ENCODE measurements around the gene NXPE2.
"Not testable (repeated sequence)": the region's sequence is repeated elsewhere in the genome, so short reads cannot be mapped to it uniquely, and the experiment has no call there.

The NXPE2 gene

DNA sequence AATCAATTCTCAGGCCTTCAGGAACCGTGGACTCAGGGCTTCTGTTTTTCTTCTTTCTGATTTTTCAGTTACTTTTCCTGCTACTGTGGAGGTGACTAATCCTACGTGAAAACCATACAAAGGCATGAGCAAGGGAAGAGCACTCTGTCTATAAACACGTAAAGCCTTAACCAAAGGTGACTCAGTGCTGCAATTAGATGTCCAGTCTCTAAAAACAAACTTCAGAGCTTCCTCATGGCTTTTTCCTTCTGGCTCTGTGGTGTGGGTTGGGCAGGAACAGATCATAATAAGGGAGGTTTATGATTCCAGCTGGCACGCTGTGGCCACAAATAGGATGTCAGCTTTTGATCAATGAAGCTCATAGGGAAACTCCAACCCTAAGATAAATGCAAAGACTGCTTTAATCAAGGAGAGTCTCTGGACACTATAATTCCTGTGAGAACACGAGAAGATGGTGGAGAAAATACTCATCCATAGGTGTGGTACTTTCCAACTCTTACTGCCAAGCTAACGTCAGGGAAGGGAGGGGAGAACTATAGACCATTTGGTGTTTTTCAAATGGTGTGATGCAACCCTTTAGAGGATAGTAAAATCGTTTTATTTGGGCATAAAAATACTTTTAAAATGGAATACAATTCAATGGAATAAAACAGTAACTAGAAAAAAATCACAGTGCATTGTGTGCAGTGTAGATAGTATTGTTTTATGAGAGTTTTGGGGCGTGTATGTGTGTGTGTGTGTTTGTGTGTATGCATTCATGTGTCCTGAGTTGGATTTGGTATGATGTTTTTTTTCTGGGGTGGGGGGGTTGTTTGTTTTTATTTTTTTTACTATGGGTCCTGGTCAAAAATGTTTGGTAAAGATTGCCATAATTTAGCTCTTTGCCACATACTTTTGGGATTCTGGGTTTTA, at the start of gene NXPE2:
NXPE2 (plus strand) TSS at position 403 of the 912 bp plus-strand sequence; CDS start at position 452, 49 bp downstream.
- no peak within 1 kb of the TSS for H3K4me3 ChIP-seq (ENCODE audit: low read length)
- TF ChIP-seq, protein P1, sequence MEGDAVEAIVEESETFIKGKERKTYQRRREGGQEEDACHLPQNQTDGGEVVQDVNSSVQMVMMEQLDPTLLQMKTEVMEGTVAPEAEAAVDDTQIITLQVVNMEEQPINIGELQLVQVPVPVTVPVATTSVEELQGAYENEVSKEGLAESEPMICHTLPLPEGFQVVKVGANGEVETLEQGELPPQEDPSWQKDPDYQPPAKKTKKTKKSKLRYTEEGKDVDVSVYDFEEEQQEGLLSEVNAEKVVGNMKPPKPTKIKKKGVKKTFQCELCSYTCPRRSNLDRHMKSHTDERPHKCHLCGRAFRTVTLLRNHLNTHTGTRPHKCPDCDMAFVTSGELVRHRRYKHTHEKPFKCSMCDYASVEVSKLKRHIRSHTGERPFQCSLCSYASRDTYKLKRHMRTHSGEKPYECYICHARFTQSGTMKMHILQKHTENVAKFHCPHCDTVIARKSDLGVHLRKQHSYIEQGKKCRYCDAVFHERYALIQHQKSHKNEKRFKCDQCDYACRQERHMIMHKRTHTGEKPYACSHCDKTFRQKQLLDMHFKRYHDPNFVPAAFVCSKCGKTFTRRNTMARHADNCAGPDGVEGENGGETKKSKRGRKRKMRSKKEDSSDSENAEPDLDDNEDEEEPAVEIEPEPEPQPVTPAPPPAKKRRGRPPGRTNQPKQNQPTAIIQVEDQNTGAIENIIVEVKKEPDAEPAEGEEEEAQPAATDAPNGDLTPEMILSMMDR (conservative IDR thresholded peaks at IDR 0.05; ENCODE audit: low read length), result no peak
- DNase-seq (ENCODE audit: low read depth), result peak; percentile 56

DNA sequence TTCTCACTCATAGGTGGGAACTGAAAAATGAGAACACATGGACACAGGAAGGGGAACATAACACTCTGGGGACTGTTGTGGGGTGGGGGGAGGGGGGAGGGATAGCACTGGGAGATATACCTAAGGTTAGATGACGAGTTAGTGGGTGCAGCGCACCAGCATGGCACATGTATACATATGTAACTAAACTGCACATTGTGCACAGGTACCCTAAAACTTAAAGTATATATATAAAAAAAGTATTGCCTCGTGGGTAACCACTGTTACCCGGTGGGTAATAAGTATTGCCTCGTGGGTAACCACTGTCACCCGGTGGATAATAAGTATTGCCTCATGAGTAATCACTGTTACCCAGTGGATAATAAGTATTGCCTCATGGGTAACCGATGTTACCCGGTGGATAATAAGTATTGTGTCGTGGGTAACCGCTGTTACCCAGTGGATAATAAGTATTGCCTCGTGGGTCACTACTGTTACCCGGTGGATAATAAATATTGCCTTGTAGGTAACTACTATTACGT, 46.8 kb upstream of the NXPE2 start:
- not testable (repeated sequence) for H3K4me3 ChIP-seq (ENCODE audit: low read length); DNase-seq (ENCODE audit: low read depth)

DNA sequence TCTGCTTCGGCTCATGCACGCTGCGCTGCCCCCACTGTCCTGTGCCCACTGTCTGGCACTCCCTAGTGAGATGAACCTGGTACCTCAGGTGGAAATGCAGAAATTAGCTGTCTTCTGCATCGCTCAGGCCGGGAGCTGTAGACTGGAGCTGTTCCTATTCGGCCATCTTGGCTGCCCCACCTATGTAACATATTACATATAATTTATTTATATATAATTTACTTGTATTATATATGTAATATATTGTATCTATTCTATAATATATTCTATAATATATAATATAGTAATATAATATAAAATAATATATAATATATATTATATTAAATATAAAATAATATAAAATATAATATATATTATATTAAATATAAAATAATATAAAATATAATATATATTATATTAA, 38.9 kb upstream of the NXPE2 start:
- not testable (repeated sequence) for DNase-seq (ENCODE audit: low read depth); H3K4me3 ChIP-seq (ENCODE audit: low read length)

DNA sequence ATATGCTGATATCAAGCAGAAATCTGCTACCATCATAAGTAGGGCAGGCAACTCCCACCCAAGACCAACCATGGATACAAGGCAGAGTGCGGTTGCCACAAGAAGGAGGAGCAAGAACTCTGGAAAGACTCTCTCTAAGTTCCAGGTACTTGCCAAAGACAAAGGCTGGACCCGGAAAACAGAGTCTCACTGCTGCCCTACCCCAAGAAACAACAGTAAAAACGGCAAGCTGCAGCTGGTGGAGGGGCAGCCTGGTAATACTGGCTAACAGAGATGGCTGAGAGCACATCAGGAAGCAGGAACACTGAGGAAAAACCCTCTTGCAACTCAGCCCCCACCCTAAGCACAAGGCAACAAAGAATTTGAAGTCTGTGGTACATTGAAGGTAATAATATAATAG, 27.7 kb upstream of the NXPE2 start:
- DNase-seq (ENCODE audit: low read depth), result no peak
- TF ChIP-seq, protein P1 (conservative IDR thresholded peaks at IDR 0.05; ENCODE audit: low read length), result no peak
- H3K4me3 ChIP-seq (ENCODE audit: low read length), result no peak overlapping the region

DNA sequence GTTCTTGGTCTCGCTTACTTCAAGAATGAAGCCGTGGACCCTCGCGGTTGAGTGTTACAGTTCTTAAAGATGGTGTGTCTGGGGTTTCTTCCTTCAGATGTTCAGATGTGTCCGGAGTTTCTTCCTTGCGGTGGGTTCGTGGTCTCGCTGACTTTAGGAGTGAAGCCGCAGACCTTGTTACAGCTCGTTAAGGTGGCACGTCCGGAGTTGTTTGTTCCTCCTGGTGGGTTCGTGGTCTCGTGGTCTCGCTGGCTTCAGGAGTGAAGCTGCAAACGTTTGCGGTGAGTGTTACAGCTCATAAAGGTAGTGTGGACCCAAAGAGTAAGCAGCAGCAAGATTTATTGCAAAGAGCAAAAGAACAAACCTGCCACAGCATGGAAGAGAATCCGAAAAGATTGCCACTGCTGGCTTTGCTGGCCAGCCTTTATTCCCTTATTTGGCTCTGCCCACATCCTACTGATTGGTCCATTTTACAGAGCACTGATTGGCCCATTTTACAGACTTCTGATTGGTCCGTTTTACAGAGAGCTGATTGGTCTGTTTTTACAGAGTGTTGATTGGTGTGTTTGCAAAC, 27.1 kb upstream of the NXPE2 start:
- no peak overlapping the region for H3K4me3 ChIP-seq (ENCODE audit: low read length)
- no peak for DNase-seq (ENCODE audit: low read depth)
- TF ChIP-seq, protein P1 (conservative IDR thresholded peaks at IDR 0.05; ENCODE audit: low read length), result no peak

DNA sequence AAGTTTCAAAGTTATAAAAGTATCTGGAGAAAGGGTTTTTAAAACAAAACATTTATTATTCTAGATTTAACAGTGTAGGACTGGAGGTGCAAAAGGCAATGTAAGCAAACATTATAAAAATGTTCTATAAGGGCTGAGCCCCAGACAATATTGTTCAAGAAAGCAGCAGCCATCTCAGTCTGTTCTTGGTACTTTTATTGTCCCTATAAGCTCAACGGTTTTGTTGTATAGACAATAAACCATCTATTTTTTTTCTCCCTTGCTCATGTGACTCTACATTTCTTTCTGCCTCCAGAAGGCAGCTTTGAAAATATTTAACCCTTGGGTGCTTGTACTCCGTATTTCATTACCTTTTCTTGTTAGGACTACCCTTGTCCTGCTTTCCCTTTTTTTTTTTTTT, 25.2 kb upstream of the NXPE2 start:
- no peak overlapping the region for H3K4me3 ChIP-seq (ENCODE audit: low read length)
- DNase-seq (ENCODE audit: low read depth), result no peak
- TF ChIP-seq, protein P1 (conservative IDR thresholded peaks at IDR 0.05; ENCODE audit: low read length), result no peak

DNA sequence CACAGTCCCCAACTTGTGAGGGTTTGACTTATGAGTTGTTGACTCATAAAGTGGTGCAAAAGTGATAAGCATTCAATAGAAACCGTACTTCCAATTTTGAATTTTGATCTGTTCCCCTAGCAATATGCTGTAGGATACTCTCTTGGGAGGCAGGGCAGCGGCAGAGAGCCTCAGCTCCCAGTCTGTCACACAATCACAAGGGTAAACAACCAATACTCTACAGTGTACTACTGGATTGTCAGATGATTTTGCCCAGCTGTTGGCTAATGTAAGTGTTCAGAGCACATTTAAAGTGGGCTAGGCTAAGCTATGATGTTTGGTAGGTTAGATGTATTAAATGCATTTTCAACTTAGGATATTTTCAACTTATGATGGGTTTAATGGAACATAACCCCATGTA, 13.7 kb upstream of the NXPE2 start:
- no peak for DNase-seq (ENCODE audit: low read depth)
- H3K4me3 ChIP-seq (ENCODE audit: low read length), result no peak overlapping the region
- TF ChIP-seq, protein P1 (conservative IDR thresholded peaks at IDR 0.05; ENCODE audit: low read length), result no peak

DNA sequence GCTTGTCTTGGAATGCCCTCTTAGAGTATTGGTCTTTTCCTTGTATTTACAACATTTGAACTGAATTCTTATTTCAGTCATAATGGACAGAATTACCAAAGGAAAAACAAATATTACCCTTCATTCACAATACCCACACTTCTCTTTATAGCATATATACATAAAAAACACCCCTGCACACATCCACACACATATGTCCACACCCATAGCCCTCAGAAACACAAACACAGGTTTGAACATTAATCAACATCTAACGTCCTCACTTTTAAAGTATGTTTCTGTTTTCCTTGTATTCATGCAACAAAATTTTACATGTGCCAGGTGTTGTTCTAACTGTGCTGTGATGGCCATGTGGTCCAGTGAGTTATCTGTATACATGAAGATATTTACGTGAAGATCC, 11.6 kb upstream of the NXPE2 start:
- TF ChIP-seq, protein P1 (conservative IDR thresholded peaks at IDR 0.05; ENCODE audit: low read length), result no peak
- no peak for DNase-seq (ENCODE audit: low read depth)
- no peak overlapping the region for H3K4me3 ChIP-seq (ENCODE audit: low read length)

All from AG10803 (cell line).